GM19324 (cell line): ENCODE results near the gene EXOC5.

Experiments used
- ATAC-seq: cut with Tn5 transposase; IDR thresholded peaks from one replicate; pipeline ENCODE4 v1.9.1; 2021; ENCODE audit warnings: mild to moderate bottlenecking, moderate library complexity; ENCODE audit not compliant: unreplicated experiment, low FRiP score

EXOC5 gene

GRCh38 chr14:57171903-57172302 lies 96.8 kb downstream of the EXOC5 start:
- no peak for ATAC-seq

GRCh38 chr14:57171363-57171762 lies 97.3 kb downstream of the EXOC5 start:
- no peak for ATAC-seq

GRCh38 chr14:57169901-57170300 lies 98.8 kb downstream of the EXOC5 start:
- no peak for ATAC-seq

- ATAC-seq, result no peak
These were observed 100.5 kb downstream of the EXOC5 start for GRCh38 chr14:57168138-57168679.

- ATAC-seq, result no peak
These were observed 107.0 kb downstream of the EXOC5 start for GRCh38 chr14:57161583-57162234.

GRCh38 chr14:57160333-57160732 lies 108.4 kb downstream of the EXOC5 start:
- ATAC-seq, result no peak

- ATAC-seq, result no peak
These were observed 115.4 kb downstream of the EXOC5 start for GRCh38 chr14:57153286-57153685.
